SIG-M5 treated with dmso at 0.1 percent for 504 hours (cell line): ENCODE measurements around the gene RUFY2.
A peak's percentile ranks its signal among the peaks of the same experiment; 100 is the strongest.
"Not testable (repeated sequence)": the region's sequence is repeated elsewhere in the genome, so short reads cannot be mapped to it uniquely, and the experiment has no call there.

ENCODE experiments used
- DNase-seq: peaks from one replicate; lab custom pipeline; 2025; ENCODE audit not compliant: unreplicated experiment; lab: John Stamatoyannopoulos, UW

Gene RUFY2

GRCh38 chr10:68406815-68407548 lies at the start of gene RUFY2:
RUFY2 (minus strand) TSS chr10:68407277; CDS start chr10:68407189, 88 bp downstream.
- peak; percentile 41 for DNase-seq

- DNase-seq = not testable (repeated sequence)
These were observed 42.6 kb upstream of the RUFY2 start for GRCh38 chr10:68449698-68450097.

- DNase-seq = no peak
These were observed 39.1 kb upstream of the RUFY2 start for GRCh38 chr10:68446179-68446578.

- DNase-seq = no peak
These were observed 35.9 kb upstream of the RUFY2 start for GRCh38 chr10:68442971-68443370.

- DNase-seq = no peak
These were observed 33.8 kb upstream of the RUFY2 start for GRCh38 chr10:68440898-68441297.

- DNase-seq = no peak
These were observed 28.7 kb upstream of the RUFY2 start for GRCh38 chr10:68435803-68436202.

- no peak for DNase-seq
These were observed 27.6 kb upstream of the RUFY2 start for GRCh38 chr10:68434657-68435056.

GRCh38 chr10:68428396-68429104 lies 21.5 kb upstream of the RUFY2 start:
- DNase-seq = no peak

- no peak for DNase-seq
These were observed 17.5 kb upstream of the RUFY2 start for GRCh38 chr10:68424454-68425014.

- DNase-seq = no peak
These were observed 16.4 kb upstream of the RUFY2 start for GRCh38 chr10:68423522-68423921.

GRCh38 chr10:68419376-68419775 lies 12.3 kb upstream of the RUFY2 start:
- DNase-seq = no peak

GRCh38 chr10:68408898-68409518 lies 1.9 kb upstream of the RUFY2 start:
- no peak for DNase-seq

- DNase-seq = peak; percentile 20
These were observed 814 bp downstream of the RUFY2 start for GRCh38 chr10:68406111-68406814.

GRCh38 chr10:68403701-68404100 lies 3.4 kb downstream of the RUFY2 start:
- DNase-seq = no peak

GRCh38 chr10:68402276-68402675 lies 4.8 kb downstream of the RUFY2 start:
- DNase-seq = no peak

GRCh38 chr10:68397005-68397404 lies 10.1 kb downstream of the RUFY2 start:
- no peak for DNase-seq

GRCh38 chr10:68385740-68386139 lies 21.3 kb downstream of the RUFY2 start:
- DNase-seq = no peak

GRCh38 chr10:68371604-68372003 lies 35.5 kb downstream of the RUFY2 start:
- DNase-seq = no peak

GRCh38 chr10:68367121-68367520 lies 40.0 kb downstream of the RUFY2 start:
- no peak for DNase-seq

GRCh38 chr10:68366600-68366999 lies 40.5 kb downstream of the RUFY2 start:
- DNase-seq = no peak

- no peak for DNase-seq
These were observed 41.5 kb downstream of the RUFY2 start for GRCh38 chr10:68365611-68366010.
